Inflammatory macrophage treated with lipopolysaccharide for 1 hour (primary cell): ENCODE data around the gene STXBP1.

ENCODE experiments used
- DNase-seq, 2 donors: peaks; one replicate each; pipeline ENCODE4 v3.0.0-alpha.2; 2020 to 2022

Gene STXBP1

DNA sequence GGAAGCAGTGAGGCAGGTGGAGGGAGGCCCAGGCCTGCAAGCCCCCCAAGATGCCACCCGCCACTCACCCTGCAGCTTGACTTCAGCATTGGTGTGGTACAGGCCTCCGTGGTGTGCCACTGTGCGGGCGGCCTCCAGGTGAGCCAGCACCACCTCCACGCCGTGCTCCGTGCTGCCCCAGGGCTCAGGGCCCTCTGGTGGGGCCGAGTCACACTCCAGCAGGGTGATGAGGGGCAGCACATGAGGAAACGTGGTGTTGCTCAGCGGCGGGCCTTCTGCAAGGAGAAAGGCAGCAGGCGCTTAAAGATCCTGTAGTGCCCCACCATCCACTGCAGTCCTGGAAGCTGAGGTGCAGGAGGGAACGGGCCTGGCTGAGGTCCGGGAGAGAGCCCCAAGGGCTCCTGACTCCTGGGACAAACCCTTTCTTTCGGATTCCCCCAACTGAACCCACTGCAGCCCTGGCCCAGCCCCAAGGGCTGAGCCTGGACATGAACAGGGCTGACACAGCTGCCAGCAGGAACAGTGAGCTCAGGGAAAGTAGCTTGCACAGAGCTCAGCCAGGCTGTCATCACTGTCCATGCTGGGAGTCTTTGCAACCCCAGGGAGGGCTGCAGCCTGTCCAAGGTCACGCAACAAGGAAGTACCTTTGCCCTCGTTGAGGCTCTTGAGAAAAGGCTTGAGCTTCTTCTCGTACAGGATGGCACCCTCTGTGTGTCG, 127.7 kb downstream of the STXBP1 start:
- DNase-seq, result peak in 1 of 2 donors; percentile 33

DNA sequence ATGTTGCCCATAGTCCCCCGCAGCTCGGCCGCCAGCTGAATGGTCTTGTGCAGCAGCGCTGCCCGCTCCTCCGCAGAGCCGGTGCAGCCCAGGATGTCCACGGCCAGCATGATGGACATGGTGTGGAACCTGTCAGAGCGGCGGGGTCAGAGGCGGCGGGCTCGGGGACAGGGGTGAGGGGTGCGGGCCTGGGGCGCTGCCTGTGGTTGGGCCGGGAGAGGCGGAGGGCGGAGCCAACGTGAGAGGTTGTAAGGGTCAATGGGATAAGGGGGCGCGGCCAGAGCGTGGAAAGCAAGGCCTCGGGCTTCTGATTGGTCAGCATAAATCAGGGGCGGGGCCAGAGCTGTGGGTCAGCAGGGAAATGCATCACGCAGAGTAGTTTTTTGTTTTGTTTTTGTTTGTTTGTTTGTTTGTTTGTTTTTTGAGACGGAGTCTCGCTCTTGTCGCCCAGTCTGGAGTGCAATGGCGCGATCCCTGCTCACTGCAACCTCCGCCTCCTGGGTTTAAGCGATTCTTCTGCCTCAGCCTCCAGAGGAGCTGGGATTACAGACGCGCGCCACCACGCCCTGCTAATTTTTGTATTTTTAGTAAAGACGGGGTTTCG, 129.9 kb downstream of the STXBP1 start:
- DNase-seq, result no peak
